Tibial nerve (tissue), 4 donors: ENCODE data around the gene CDH4.

ENCODE experiments used
- CTCF ChIP-seq, 5 experiments: fragments of 200-600 bp in 3 of 5; fragments of 450-650 bp in 2 of 5; sonication (generic) in 3 of 5; IDR thresholded peaks; one replicate each; pipeline ENCODE4 v1.5.1; 2016 to 2019; ENCODE audit warnings: antibody characterized with exemption in 5 of 5, mild to moderate bottlenecking in 3 of 5, moderate library complexity in 2 of 5
- EP300 ChIP-seq, 2 donors: sonication (generic); formaldehyde crosslinking; IDR thresholded peaks; one replicate each; pipeline ENCODE4 v1.6.1; 2017; ENCODE audit warnings: antibody characterized with exemption in 2 of 2, mild to moderate bottlenecking in 1 of 2
- POLR2A ChIP-seq, 2 donors: fragments of 450-650 bp; IDR thresholded peaks; one replicate each; pipeline ENCODE4 v1.6.1; 2017; ENCODE audit warnings: antibody characterized with exemption in 2 of 2, mild to moderate bottlenecking in 2 of 2, moderate library complexity in 2 of 2

DNA sequence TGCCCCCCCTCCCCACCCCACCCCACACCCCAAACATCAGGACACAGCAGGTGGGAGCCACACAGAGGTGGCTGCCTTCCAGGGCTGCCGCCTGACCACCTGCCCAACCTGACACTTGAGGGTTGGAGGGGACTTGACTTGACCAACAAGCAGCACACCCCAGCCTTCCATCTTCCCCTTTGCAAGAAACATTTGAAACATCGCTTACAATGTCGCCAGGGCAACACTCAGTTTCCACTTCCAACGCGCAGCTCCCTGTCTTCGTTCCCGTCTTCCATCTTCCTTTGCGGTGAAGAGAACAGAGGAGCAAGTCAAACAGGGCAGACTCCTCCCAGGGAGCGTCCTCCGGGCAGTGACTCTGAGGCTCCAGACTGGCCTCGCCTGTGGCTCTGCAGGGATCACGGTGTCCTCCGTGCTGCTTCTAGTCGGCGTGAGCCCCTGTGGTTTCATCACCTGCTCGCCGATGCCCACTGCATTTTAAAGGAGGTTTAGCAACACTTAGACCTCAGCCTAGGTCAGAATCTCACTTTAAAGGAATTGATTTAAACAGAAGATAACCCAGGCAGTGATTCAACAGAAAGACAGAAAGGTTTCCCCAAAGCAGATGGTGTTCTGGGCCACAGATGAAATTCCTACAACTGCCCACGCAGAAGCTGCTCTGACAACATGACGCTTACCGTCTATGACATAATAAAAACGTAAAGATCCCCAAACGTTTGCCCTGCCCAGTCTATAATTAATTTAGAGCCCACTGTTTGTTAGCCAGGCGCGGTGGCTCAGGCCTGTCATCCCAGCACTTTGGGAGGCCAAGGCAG, 682.9 kb downstream of the CDH4 start:
- no peak for TF ChIP-seq EP300 (IDR thresholded peaks at IDR 0.05)
- TF ChIP-seq CTCF (IDR thresholded peaks at IDR 0.05) = no peak
- TF ChIP-seq POLR2A (IDR thresholded peaks at IDR 0.05) = no peak
